B cell (primary cell): ENCODE data around the gene TFAP2B.
A peak's percentile ranks its signal among the peaks of the same experiment; 100 is the strongest.

Source experiments
- CTCF ChIP-seq: fragments of 200-600 bp; IDR thresholded peaks from one replicate; pipeline ENCODE4 v1.8.0; 2022; ENCODE audit warnings: antibody characterized with exemption, mild to moderate bottlenecking
- EZH2 ChIP-seq: IDR thresholded peaks from 2 replicates; pipeline ENCODE4 v1.6.1; 2012; ENCODE audit warnings: borderline replicate concordance, low read depth, mild to moderate bottlenecking, moderate library complexity, low read length; ENCODE audit not compliant: insufficient read depth, poor library complexity, severe bottlenecking

- TF ChIP-seq CTCF (peak; percentile 86), EZH2 (no peak)
Observed at GRCh38 chr6:50816115-50816675, 2.5 kb upstream of the TFAP2B start.
